Measurements from ENCODE around the gene IQGAP2. TPM values are rescaled to one million over a fixed set of nuclear protein-coding genes. Genes with fewer than 3 reads are reported as not detected.

IQGAP2 gene
- total RNA-seq, 1 donor from 2014 or later, result 8.8 TPM

DNA sequence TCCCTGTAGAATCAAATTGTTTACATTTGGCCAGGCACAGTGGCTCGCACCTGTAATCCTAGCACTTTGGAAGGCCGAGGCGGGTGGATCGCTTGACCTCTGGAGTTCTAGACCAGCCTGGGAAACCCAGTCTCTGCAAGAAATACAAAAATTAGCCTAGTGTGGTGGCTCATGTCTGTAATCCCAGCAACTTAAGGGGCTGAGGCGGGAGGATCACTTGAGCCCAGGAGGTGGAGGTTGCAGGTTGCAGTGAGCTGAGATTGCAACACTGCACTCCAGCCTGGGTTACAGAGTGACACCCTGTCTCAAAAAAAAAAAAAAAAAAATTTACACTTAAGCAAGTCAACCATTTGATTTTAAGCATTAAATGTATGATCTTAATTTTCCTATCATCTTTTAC, 17.5 kb upstream of the IQGAP2 start:
- peaks cover 5% of the 10 kb centered on the region for H3K4me1 Mint-ChIP-seq
- ChIA-PET POLR2A (no interaction called here), CTCF (no interaction called here)
- H3K27ac Mint-ChIP-seq, result no peak overlapping the region
- H3K4me3 Mint-ChIP-seq, result no peak overlapping the region
- no peaks in the 10 kb centered on the region for H3K36me3 Mint-ChIP-seq (ENCODE audit: low read depth)
- DNase-seq (no peak), ATAC-seq (ENCODE audit: low read depth) (no peak)
- TF ChIP-seq, protein P1, sequence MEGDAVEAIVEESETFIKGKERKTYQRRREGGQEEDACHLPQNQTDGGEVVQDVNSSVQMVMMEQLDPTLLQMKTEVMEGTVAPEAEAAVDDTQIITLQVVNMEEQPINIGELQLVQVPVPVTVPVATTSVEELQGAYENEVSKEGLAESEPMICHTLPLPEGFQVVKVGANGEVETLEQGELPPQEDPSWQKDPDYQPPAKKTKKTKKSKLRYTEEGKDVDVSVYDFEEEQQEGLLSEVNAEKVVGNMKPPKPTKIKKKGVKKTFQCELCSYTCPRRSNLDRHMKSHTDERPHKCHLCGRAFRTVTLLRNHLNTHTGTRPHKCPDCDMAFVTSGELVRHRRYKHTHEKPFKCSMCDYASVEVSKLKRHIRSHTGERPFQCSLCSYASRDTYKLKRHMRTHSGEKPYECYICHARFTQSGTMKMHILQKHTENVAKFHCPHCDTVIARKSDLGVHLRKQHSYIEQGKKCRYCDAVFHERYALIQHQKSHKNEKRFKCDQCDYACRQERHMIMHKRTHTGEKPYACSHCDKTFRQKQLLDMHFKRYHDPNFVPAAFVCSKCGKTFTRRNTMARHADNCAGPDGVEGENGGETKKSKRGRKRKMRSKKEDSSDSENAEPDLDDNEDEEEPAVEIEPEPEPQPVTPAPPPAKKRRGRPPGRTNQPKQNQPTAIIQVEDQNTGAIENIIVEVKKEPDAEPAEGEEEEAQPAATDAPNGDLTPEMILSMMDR (IDR thresholded peaks at IDR 0.05), result no peak
- no peaks in the 10 kb centered on the region for H3K9me3 Mint-ChIP-seq
- intact Hi-C loops (cut with micrococcal nuclease), result no loop called here
- H3K27me3 Mint-ChIP-seq, result peaks cover 8% of the 10 kb centered on the region

DNA sequence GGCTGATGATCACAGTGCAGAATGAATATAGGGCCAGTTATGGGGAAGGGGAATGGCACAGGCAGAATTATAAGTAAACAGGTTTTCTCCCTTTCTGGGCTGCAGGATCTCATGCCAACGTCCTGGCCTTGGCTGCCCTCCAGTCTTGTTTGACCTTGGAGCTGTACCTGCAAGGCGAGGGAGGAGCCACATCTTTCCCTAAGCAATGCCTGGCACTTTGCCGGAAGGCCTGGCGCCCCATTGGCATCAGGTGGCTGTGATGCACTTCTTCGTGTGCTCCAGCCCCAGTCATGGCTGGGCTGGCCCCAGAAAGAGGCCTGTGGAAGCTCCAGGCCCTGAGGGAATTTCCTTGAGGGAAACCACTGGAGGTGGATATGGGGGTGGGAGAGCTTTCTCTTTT, 16.7 kb upstream of the IQGAP2 start:
- peaks cover 8% of the 10 kb centered on the region for H3K27me3 Mint-ChIP-seq
- H3K36me3 Mint-ChIP-seq (ENCODE audit: low read depth), result no peaks in the 10 kb centered on the region
- no peaks in the 10 kb centered on the region for H3K9me3 Mint-ChIP-seq
- H3K4me1 Mint-ChIP-seq, result peaks cover 10% of the 10 kb centered on the region
- H3K4me3 Mint-ChIP-seq, result no peak overlapping the region
- TF ChIP-seq, protein P1 (IDR thresholded peaks at IDR 0.05), result no peak
- ATAC-seq (ENCODE audit: low read depth) (no peak), DNase-seq (no peak)
- ChIA-PET POLR2A (no interaction called here), CTCF (interaction anchor here (1.0 kb wide), 1 partner anchor 17 kb away, joined by 3 read pairs; the partner anchor contains the start of gene IQGAP2)
- intact Hi-C loops (cut with micrococcal nuclease), result no loop called here
- no peak overlapping the region for H3K27ac Mint-ChIP-seq

DNA sequence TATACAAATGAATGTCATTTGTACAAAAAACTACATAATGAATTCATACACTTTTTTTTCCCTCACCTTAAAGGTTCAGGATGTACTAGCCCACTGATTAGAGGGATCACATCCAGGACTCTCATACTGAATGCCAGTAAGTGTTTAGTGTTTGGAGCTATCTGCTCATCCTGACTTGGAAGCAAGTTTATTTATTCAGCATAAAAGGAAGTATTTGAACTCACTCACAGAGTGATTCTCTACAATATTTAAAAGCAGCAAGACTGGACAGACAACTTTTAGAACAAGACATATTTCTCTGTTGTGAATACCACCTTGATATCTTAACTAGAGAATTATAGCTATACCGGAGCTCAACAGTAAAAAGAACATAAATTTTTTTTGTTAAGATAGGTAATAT, 14.8 kb upstream of the IQGAP2 start:
- Mint-ChIP-seq H3K4me1 (peaks cover 10% of the 10 kb centered on the region), H3K27me3 (peaks cover 8% of the 10 kb centered on the region)
- ATAC-seq (ENCODE audit: low read depth), result no peak

DNA sequence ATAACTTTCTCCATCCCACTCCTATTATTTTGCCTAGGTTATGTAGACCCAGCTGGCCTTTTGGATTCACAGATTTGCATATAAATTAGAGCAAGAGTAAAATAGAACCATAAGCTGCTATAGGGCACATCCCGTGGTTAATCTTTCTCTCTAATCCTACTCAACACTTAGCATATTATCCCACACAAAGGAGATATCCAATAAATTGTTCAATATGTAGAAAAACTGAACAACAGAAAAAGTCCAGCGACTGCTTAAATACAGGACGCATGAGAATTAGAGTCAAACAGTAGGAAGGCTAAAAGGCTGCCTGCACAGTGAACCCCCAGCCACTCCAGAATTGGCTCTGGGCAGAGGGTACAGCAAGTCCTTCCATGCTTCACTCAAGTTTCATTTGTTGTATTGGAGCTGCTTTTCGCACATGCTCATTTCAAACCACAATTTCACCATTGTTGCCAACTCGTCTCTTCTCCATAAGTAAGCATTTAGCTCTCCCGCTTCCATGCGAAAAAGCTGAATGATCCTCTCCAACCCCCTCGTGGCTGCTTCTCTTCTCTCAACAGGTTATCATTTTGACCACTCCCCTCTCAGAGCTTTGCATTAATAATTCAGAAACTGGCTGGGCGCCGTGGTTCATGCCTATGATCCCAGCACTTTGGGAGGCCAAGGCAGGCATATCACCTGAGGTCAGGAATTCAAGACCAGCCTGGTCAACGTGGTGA, 14.1 kb upstream of the IQGAP2 start:
- no peak for DNase-seq
- ChIA-PET POLR2A (no interaction called here), CTCF (no interaction called here)
- H3K27me3 Mint-ChIP-seq, result peaks cover 8% of the 10 kb centered on the region
- ATAC-seq (ENCODE audit: low read depth), result no peak
- TF ChIP-seq, protein P1 (IDR thresholded peaks at IDR 0.05), result no peak
- H3K36me3 Mint-ChIP-seq (ENCODE audit: low read depth), result no peaks in the 10 kb centered on the region
- H3K27ac Mint-ChIP-seq, result no peak overlapping the region
- no peak overlapping the region for H3K4me3 Mint-ChIP-seq
- H3K4me1 Mint-ChIP-seq, result peaks cover 10% of the 10 kb centered on the region
- no peaks in the 10 kb centered on the region for H3K9me3 Mint-ChIP-seq
- intact Hi-C loops (cut with micrococcal nuclease), result no loop called here

More for the DNA sequence above, 14.8 kb upstream of the IQGAP2 start:
- Mint-ChIP-seq H3K9me3 (no peaks in the 10 kb centered on the region), H3K27ac (no peak overlapping the region), H3K4me3 (no peak overlapping the region), H3K36me3 (ENCODE audit: low read depth) (no peaks in the 10 kb centered on the region)
- intact Hi-C loops (cut with micrococcal nuclease), result no loop called here
- TF ChIP-seq, protein P1 (IDR thresholded peaks at IDR 0.05), result no peak
- POLR2A ChIA-PET, result no interaction called here
- DNase-seq, result no peak
- CTCF ChIA-PET, result no interaction called here

DNA sequence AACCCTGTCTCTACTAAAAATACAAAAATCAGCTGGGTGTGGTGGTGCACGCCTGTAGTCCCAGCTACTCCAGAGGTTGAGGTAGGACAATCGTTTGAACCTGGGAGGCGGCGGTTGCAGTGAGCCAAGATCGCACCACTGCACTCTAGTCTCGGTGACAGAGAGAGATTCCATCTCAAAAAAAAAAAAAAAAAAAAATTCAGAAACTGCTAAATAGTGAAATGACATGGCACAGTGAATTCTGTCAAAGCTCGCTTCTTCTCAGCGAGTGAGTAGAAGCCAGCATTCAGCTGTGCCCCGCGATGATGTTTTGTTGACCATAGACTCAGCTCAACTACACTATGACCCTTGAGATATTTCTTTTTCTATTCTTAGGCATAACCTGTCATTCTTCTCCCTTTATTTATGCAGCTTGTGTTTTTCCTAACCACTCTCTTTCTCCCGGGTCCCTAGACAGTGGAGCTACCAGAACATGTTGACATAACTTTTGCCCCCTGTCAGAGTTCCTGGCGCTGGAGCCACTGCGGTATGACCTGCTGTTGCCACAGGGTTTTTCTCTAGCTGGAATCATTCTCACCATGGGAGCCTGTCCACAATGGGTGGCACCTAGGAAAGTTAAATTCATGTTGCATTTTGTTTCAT, 13.5 kb upstream of the IQGAP2 start:
- peaks cover 12% of the 10 kb centered on the region for H3K27me3 Mint-ChIP-seq
- H3K27ac Mint-ChIP-seq, result no peak overlapping the region
- TF ChIP-seq, protein P1 (IDR thresholded peaks at IDR 0.05), result no peak
- intact Hi-C loops (cut with micrococcal nuclease), result no loop called here
- no peaks in the 10 kb centered on the region for H3K9me3 Mint-ChIP-seq
- ChIA-PET POLR2A (no interaction called here), CTCF (no interaction called here)
- ATAC-seq (ENCODE audit: low read depth) (no peak), DNase-seq (no peak)
- peaks cover 10% of the 10 kb centered on the region for H3K4me1 Mint-ChIP-seq
- H3K4me3 Mint-ChIP-seq, result no peak overlapping the region
- no peaks in the 10 kb centered on the region for H3K36me3 Mint-ChIP-seq (ENCODE audit: low read depth)

Measured in activated B cell treated with CpG ODN at 0.5 μM for 24 hours (primary cell).